GM12891 (cell line): ENCODE results near the gene INPP5D.

Experiments
- POLR2A ChIP-seq: IDR thresholded peaks from 2 replicates; pipeline ENCODE4 v1.6.1; 2011; ENCODE audit warnings: low read depth, low read length, control low read depth
- POLR2AphosphoS5 ChIP-seq: IDR thresholded peaks from 2 replicates; pipeline ENCODE4 v1.6.1; 2011; ENCODE audit warnings: low read depth, low read length, control low read depth
- TAF1 ChIP-seq: IDR thresholded peaks from 2 replicates; pipeline ENCODE4 v1.6.1; 2011; ENCODE audit warnings: low read depth, low read length, control low read depth

- no peak for TF ChIP-seq POLR2A
- no peak for TF ChIP-seq TAF1
- TF ChIP-seq POLR2AphosphoS5, result no peak
These were observed 47.1 kb upstream of the INPP5D start, which contains the start of gene NGEF for GRCh38 chr2:233013027-233013461.
